SH-SY5Y (cell line): Measurements from ENCODE around the gene INF2.

ENCODE experiments used
- GATA2 ChIP-seq: IDR thresholded peaks from 2 replicates; pipeline ENCODE4 v1.6.1; 2011; ENCODE audit warnings: mild to moderate bottlenecking, low read depth, low read length
- GATA3 ChIP-seq: IDR thresholded peaks from 2 replicates; pipeline ENCODE4 v1.6.1; 2011; ENCODE audit warnings: low read depth, mild to moderate bottlenecking, low read length, moderate library complexity

DNA sequence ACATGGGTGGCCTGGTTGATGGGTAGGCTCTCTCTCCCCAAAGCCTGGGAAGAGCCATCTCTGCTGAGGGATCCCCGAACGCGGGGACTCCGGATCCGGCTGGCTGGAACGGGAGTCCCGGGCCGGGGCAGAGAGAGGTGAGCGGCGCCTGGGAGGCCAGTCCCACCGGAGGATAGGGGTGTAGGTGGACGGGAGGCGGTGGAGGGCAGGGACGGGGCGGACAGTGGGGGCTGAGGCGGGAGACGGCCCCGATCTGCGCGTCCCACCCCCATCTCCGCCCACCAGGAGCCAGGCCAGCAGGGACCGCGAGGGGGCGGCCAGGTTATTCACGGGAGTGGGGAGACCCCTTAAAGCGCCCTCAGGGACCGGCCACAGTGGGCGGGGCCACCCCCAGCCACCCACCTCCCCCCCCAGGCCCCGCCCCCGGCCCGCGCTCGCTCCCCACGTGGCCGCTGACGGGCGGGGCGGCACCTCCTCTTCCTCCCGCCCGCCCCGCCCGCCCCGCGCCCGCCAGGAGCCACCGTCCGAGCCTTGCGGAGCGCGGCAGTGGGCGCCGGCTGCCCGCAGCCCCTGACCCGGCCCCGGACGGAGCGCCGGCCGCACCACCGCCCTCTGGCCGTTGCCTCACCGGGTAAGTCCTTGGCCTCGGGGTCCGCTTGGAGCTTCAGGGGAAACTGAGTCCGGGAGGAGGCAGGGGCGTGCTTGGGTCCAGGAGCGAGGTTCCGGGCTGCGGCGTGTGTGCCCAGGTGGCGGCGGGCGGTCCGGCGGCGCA is at the start of gene INF2:
- TF ChIP-seq GATA2, result no peak
- no peak for TF ChIP-seq GATA3
